Neural progenitor cell (in vitro differentiated cells): ENCODE measurements around the gene CEACAM5. TPM values are rescaled to one million over a fixed set of nuclear protein-coding genes. Genes with fewer than 3 reads are reported as not detected.

ENCODE experiments used
- DNase-seq: peaks from one replicate; pipeline ENCODE4 v3.0.0-alpha.2; 2016; ENCODE audit warnings: low spot score
- H2AFZ ChIP-seq: fragments of 200-600 bp; sonication (generic); replicated peaks from 2 replicates; pipeline ENCODE4 v1.6.1; 2016; ENCODE audit warnings: antibody characterized with exemption
- H3F3A ChIP-seq: fragments of 200-600 bp; sonication (generic); 2 replicates; pipeline ENCODE4 v1.6.1; 2016; ENCODE audit warnings: antibody characterized with exemption, low read depth
- H3K27ac ChIP-seq: fragments of 200-600 bp; sonication (generic); 2 replicates; pipeline ENCODE4 v1.5.1; 2016; ENCODE audit warnings: mild to moderate bottlenecking
- H3K27me3 ChIP-seq: fragments of 200-600 bp; sonication (generic); 2 replicates; pipeline ENCODE4 v1.6.1; 2016; ENCODE audit warnings: mild to moderate bottlenecking, moderate library complexity
- H3K36me3 ChIP-seq: fragments of 200-600 bp; sonication (generic); 2 replicates; pipeline ENCODE4 v1.5.1; 2016
- H3K4me1 ChIP-seq: fragments of 200-600 bp; sonication (generic); 2 replicates; pipeline ENCODE4 v1.6.1; 2016; ENCODE audit warnings: mixed run types
- H3K4me2 ChIP-seq: fragments of 200-600 bp; sonication (generic); 2 replicates; pipeline ENCODE4 v1.6.1; 2016
- H3K4me3 ChIP-seq: fragments of 200-600 bp; sonication (generic); 2 replicates; pipeline ENCODE4 v1.5.1; 2016
- H3K79me2 ChIP-seq: fragments of 200-600 bp; sonication (generic); 2 replicates; pipeline ENCODE4 v1.6.1; 2016; ENCODE audit warnings: low read depth
- H3K9ac ChIP-seq: fragments of 200-600 bp; sonication (generic); 2 replicates; pipeline ENCODE4 v1.6.1; 2016
- H3K9me3 ChIP-seq: fragments of 200-600 bp; sonication (generic); 2 replicates; pipeline ENCODE4 v1.5.1; 2016; ENCODE audit warnings: low read depth
- H4K20me1 ChIP-seq: fragments of 200-600 bp; sonication (generic); 2 replicates; pipeline ENCODE4 v1.6.1; 2016; ENCODE audit warnings: low read depth
- H3K27ac Mint-ChIP-seq: 3 replicates; pipeline ENCODE4 v1.8.0; 2021; ENCODE audit warnings: mixed read lengths
- H3K27me3 Mint-ChIP-seq: 2 replicates; pipeline ENCODE4 v1.8.0; 2022; ENCODE audit warnings: low read depth, mild to moderate bottlenecking, inconsistent platforms, moderate library complexity, mixed read lengths; ENCODE audit not compliant: insufficient read depth
- H3K36me3 Mint-ChIP-seq: 3 replicates; pipeline ENCODE4 v1.8.0; 2021; ENCODE audit warnings: mixed read lengths
- H3K4me1 Mint-ChIP-seq: 3 replicates; pipeline ENCODE4 v1.8.0; 2021; ENCODE audit warnings: mixed read lengths
- H3K4me3 Mint-ChIP-seq: 3 replicates; pipeline ENCODE4 v1.8.0; 2021; ENCODE audit warnings: mild to moderate bottlenecking, moderate library complexity, mixed read lengths
- H3K9me3 Mint-ChIP-seq: 3 replicates; pipeline ENCODE4 v1.8.0; 2020; ENCODE audit warnings: mixed read lengths
- CTCF ChIP-seq: fragments of 200-600 bp; sonication (generic); IDR thresholded peaks from 2 replicates; pipeline ENCODE4 v1.5.1; 2017; ENCODE audit warnings: antibody characterized with exemption, mild to moderate bottlenecking
- EZH2 ChIP-seq: fragments of 200-600 bp; sonication (generic); IDR thresholded peaks from 2 replicates; pipeline ENCODE4 v1.6.1; 2017; ENCODE audit warnings: antibody characterized with exemption, mild to moderate bottlenecking, moderate library complexity
- EZH2phosphoT487 ChIP-seq: fragments of 200-600 bp; sonication (generic); IDR thresholded peaks from 2 replicates; pipeline ENCODE4 v1.6.1; 2017; ENCODE audit warnings: antibody characterized with exemption
- total RNA-seq: library from RNA; depleted of rRNA; stranded (reverse); fragments of >200 nt; gene quantifications from 2 replicates; pipeline ENCODE4 v1.2.3, GENCODE V29; 2015; ENCODE audit warnings: low replicate concordance

CEACAM5 gene
- total RNA-seq, 1 donor from 2014 or later, result not detected

GRCh38 chr19:41741244-41741554 is 32.8 kb downstream of the CEACAM5 start:
- Histone ChIP-seq H3K27me3 (no peaks in the 10 kb centered on the region), H3K4me2 (no peak overlapping the region), H3K79me2 (no peaks in the 10 kb centered on the region), H3K9ac (no peak overlapping the region), H4K20me1 (no peaks in the 10 kb centered on the region), H3K4me1 (no peaks in the 10 kb centered on the region), H3K4me3 (no peak overlapping the region), H2AFZ (no peak overlapping the region), H3F3A (no peaks in the 10 kb centered on the region), H3K9me3 (peaks cover 8% of the 10 kb centered on the region), H3K27ac (no peak overlapping the region), H3K36me3 (no peaks in the 10 kb centered on the region)
- no peak for DNase-seq
- no peak overlapping the region for H3K27ac Mint-ChIP-seq
- H3K4me1 Mint-ChIP-seq, result no peaks in the 10 kb centered on the region
- no peak overlapping the region for H3K4me3 Mint-ChIP-seq
- peaks cover 6% of the 10 kb centered on the region for H3K27me3 Mint-ChIP-seq
- TF ChIP-seq EZH2 (no peak), EZH2phosphoT487 (no peak), CTCF (no peak)
- H3K36me3 Mint-ChIP-seq, result no peaks in the 10 kb centered on the region
- no peaks in the 10 kb centered on the region for H3K9me3 Mint-ChIP-seq

- Mint-ChIP-seq H3K27me3 (peaks cover 16% of the 10 kb centered on the region), H3K4me3 (no peak overlapping the region), H3K9me3 (no peaks in the 10 kb centered on the region), H3K36me3 (no peaks in the 10 kb centered on the region), H3K4me1 (no peaks in the 10 kb centered on the region), H3K27ac (no peak overlapping the region)
- no peaks in the 10 kb centered on the region for H3K36me3 ChIP-seq
- no peaks in the 10 kb centered on the region for H3K9me3 ChIP-seq
- no peaks in the 10 kb centered on the region for H3F3A ChIP-seq
- no peaks in the 10 kb centered on the region for H3K79me2 ChIP-seq
- no peaks in the 10 kb centered on the region for H3K4me1 ChIP-seq
- H3K4me2 ChIP-seq, result no peak overlapping the region
- peaks cover 22% of the 10 kb centered on the region for H3K27me3 ChIP-seq
- H4K20me1 ChIP-seq, result no peaks in the 10 kb centered on the region
- no peak overlapping the region for H3K9ac ChIP-seq
- no peak overlapping the region for H3K4me3 ChIP-seq
- H2AFZ ChIP-seq, result no peak overlapping the region
- H3K27ac ChIP-seq, result no peak overlapping the region
- TF ChIP-seq EZH2, result no peak
- TF ChIP-seq CTCF, result no peak
- no peak for TF ChIP-seq EZH2phosphoT487
- no peak for DNase-seq
These were observed 36.4 kb downstream of the CEACAM5 start for GRCh38 chr19:41744850-41745249.

- Mint-ChIP-seq H3K4me3 (no peak overlapping the region), H3K27ac (no peak overlapping the region), H3K9me3 (no peaks in the 10 kb centered on the region), H3K4me1 (no peaks in the 10 kb centered on the region), H3K36me3 (no peaks in the 10 kb centered on the region), H3K27me3 (peaks cover 13% of the 10 kb centered on the region)
- H3K27me3 ChIP-seq, result peaks cover 22% of the 10 kb centered on the region
- H3K36me3 ChIP-seq, result no peaks in the 10 kb centered on the region
- no peak overlapping the region for H3K4me2 ChIP-seq
- no peak overlapping the region for H3K4me3 ChIP-seq
- no peak for DNase-seq
- H3F3A ChIP-seq, result no peaks in the 10 kb centered on the region
- H3K9me3 ChIP-seq, result no peaks in the 10 kb centered on the region
- H4K20me1 ChIP-seq, result no peaks in the 10 kb centered on the region
- no peaks in the 10 kb centered on the region for H3K79me2 ChIP-seq
- no peak overlapping the region for H3K9ac ChIP-seq
- H3K4me1 ChIP-seq, result no peaks in the 10 kb centered on the region
- H2AFZ ChIP-seq, result no peak overlapping the region
- TF ChIP-seq EZH2 (no peak), EZH2phosphoT487 (no peak), CTCF (no peak)
- H3K27ac ChIP-seq, result no peak overlapping the region
These were observed 37.3 kb downstream of the CEACAM5 start for GRCh38 chr19:41745756-41746155.
